OCI-LY3 (cell line): Measurements from ENCODE around the gene TNNI2.

Experiments
- H2AFZ ChIP-seq: fragments of 200-600, 300-600 bp; shearing (Covaris generic); 2 replicates; pipeline ENCODE4 v1.6.0; 2014; ENCODE audit warnings: antibody characterized with exemption, low read depth, low read length
- H3K27ac ChIP-seq: fragments of 200-600, 300-600 bp; sonication (generic); 2 replicates; pipeline ENCODE4 v1.5.1; 2014; ENCODE audit warnings: mild to moderate bottlenecking, low read length, moderate library complexity, mixed read lengths
- H3K27me3 ChIP-seq: fragments of 200-600, 300-600 bp; sonication (generic); 2 replicates; pipeline ENCODE4 v1.6.1; 2014; ENCODE audit warnings: low read depth, low read length, mixed read lengths
- H3K36me3 ChIP-seq: fragments of 200-600, 300-600 bp; sonication (generic); replicated peaks from 2 replicates; pipeline ENCODE3; 2014; ENCODE audit warnings: low read depth, low read length, mixed read lengths
- H3K4me1 ChIP-seq: fragments of 300-600, 200-600 bp; sonication (generic); 2 replicates; pipeline ENCODE4 v1.6.1; 2014; ENCODE audit warnings: low read length, mixed read lengths
- H3K4me2 ChIP-seq: fragments of 200-600, 300-600 bp; sonication (generic); 2 replicates; pipeline ENCODE4 v1.6.1; 2014; ENCODE audit warnings: low read length, mixed read lengths
- H3K4me3 ChIP-seq: fragments of 300-600, 200-600 bp; sonication (generic); 2 replicates; pipeline ENCODE4 v1.5.1; 2014; ENCODE audit warnings: antibody characterized with exemption, mild to moderate bottlenecking, low read length, moderate library complexity
- H3K79me2 ChIP-seq: fragments of 300-600, 200-600 bp; shearing (Covaris generic); 2 replicates; pipeline ENCODE4 v1.6.1; 2014; ENCODE audit warnings: mild to moderate bottlenecking, low read length, mixed read lengths
- H3K9ac ChIP-seq: fragments of 300-600, 200-600 bp; shearing (Covaris generic); 2 replicates; pipeline ENCODE4 v1.6.0; 2014; ENCODE audit warnings: mild to moderate bottlenecking, low read length, moderate library complexity
- H3K9me3 ChIP-seq: fragments of 200-600, 300-600 bp; shearing (Covaris generic); 2 replicates; pipeline ENCODE4 v1.6.1; 2014; ENCODE audit warnings: low read length, mixed read lengths; ENCODE audit not compliant: insufficient read depth
- H4K20me1 ChIP-seq: fragments of 200-600, 300-600 bp; sonication (generic); 2 replicates; pipeline ENCODE4 v1.6.1; 2016; ENCODE audit warnings: low read length, mixed read lengths; ENCODE audit not compliant: insufficient read depth
- CTCF ChIP-seq: fragments of 200-600, 300-600 bp; sonication (generic); IDR thresholded peaks from 2 replicates; pipeline ENCODE4 v1.5.1; 2014; ENCODE audit warnings: antibody characterized with exemption, low read length, low read depth
- EZH2phosphoT487 ChIP-seq: fragments of 200-600 bp; shearing (Covaris generic); IDR thresholded peaks from 2 replicates; pipeline ENCODE4 v1.6.1; 2018; ENCODE audit warnings: antibody characterized with exemption, mixed run types, low read depth

TNNI2 gene

GRCh38 chr11:1851468-1852180 is 12.8 kb downstream of the TNNI2 start:
- H3K4me3 ChIP-seq: peak overlapping the region; percentile 95

GRCh38 chr11:1852271-1852876 is 13.6 kb downstream of the TNNI2 start:
- TF ChIP-seq CTCF: no peak
- Histone ChIP-seq H2AFZ (no peak overlapping the region), H3K27ac (peak overlapping the region; percentile 97), H3K9ac (peak overlapping the region; percentile 95), H3K36me3 (peaks cover 32% of the 10 kb centered on the region), H3K79me2 (peaks cover 62% of the 10 kb centered on the region), H3K4me2 (peak overlapping the region; percentile 79), H3K4me1 (peaks cover 57% of the 10 kb centered on the region), H3K27me3 (no peaks in the 10 kb centered on the region), H3K9me3 (peaks cover 4% of the 10 kb centered on the region; the same call in 1 of the 2 replicates), H4K20me1 (peaks cover 32% of the 10 kb centered on the region), H3K4me3 (peak overlapping the region; percentile 95)

More at GRCh38 chr11:1851468-1852180, 12.8 kb downstream of the TNNI2 start:
- Histone ChIP-seq H3K9ac (peak overlapping the region; percentile 95), H3K27me3 (peaks cover 1% of the 10 kb centered on the region), H3K79me2 (peaks cover 54% of the 10 kb centered on the region), H3K9me3 (peaks cover 4% of the 10 kb centered on the region; the same call in 1 of the 2 replicates), H3K4me1 (peaks cover 49% of the 10 kb centered on the region), H2AFZ (no peak overlapping the region), H3K36me3 (peaks cover 25% of the 10 kb centered on the region), H3K27ac (peak overlapping the region; percentile 97), H3K4me2 (peak overlapping the region; percentile 79), H4K20me1 (peaks cover 25% of the 10 kb centered on the region)
- no peak for TF ChIP-seq CTCF
- TF ChIP-seq EZH2phosphoT487: no peak

- H3K4me2 ChIP-seq: peak within 1 kb of the TSS; percentile 79
- H4K20me1 ChIP-seq: peaks cover 38% of the 10 kb centered on the region
- H3K79me2 ChIP-seq: peaks cover 67% of the 10 kb centered on the region
- H3K4me1 ChIP-seq: peaks cover 62% of the 10 kb centered on the region
- peak within 1 kb of the TSS; percentile 95 for H3K9ac ChIP-seq
- no peaks in the 10 kb centered on the region for H3K27me3 ChIP-seq
- peaks cover 4% of the 10 kb centered on the region; the same call in 1 of the 2 replicates for H3K9me3 ChIP-seq
- H3K27ac ChIP-seq: peak within 1 kb of the TSS; percentile 97
- peaks cover 32% of the 10 kb centered on the region for H3K36me3 ChIP-seq
- TF ChIP-seq EZH2phosphoT487 (no peak), CTCF (no peak)
- peak within 1 kb of the TSS; percentile 95 for H3K4me3 ChIP-seq
- no peak within 1 kb of the TSS for H2AFZ ChIP-seq
Observed at GRCh38 chr11:1852877-1853276, 14.1 kb downstream of the TNNI2 start, which contains the start of gene LSP1. LSP1 (plus strand) TSS chr11:1853084; CDS start chr11:1853145, 61 bp downstream.
